WI38 (cell line): ENCODE results near the gene ACTA1.

Experiments used
- H3K4me3 ChIP-seq: 2 replicates; pipeline ENCODE4 v1.5.1; 2011; ENCODE audit warnings: low read depth, mild to moderate bottlenecking, control low read depth, low read length
- TF ChIP-seq, protein P1 (sequence below): IDR thresholded peaks from 2 replicates; pipeline ENCODE4 v1.5.1; 2012; ENCODE audit warnings: low read depth, mild to moderate bottlenecking, control low read depth, low read length

The ACTA1 gene

DNA sequence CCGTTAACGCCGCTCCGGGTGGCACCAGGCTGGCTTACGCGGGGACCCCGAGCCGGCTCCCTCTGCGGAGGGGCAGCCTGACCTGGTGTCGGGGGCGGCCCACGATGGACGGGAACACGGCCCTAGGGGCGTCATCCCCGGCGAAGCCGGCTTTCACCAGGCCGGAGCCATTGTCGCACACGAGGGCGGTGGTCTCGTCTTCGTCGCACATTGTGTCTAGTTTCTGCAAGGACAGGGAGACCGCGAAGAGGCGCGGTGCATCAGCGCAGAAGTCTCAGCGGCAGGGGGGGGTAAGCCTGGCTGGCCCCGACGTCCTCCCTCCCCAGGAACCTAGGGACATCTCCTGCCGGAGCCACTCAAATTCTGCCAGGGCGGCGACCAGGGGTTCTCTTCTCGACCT is 989 bp downstream of the ACTA1 start:
- H3K4me3 ChIP-seq, result no peak overlapping the region
- TF ChIP-seq, protein P1, sequence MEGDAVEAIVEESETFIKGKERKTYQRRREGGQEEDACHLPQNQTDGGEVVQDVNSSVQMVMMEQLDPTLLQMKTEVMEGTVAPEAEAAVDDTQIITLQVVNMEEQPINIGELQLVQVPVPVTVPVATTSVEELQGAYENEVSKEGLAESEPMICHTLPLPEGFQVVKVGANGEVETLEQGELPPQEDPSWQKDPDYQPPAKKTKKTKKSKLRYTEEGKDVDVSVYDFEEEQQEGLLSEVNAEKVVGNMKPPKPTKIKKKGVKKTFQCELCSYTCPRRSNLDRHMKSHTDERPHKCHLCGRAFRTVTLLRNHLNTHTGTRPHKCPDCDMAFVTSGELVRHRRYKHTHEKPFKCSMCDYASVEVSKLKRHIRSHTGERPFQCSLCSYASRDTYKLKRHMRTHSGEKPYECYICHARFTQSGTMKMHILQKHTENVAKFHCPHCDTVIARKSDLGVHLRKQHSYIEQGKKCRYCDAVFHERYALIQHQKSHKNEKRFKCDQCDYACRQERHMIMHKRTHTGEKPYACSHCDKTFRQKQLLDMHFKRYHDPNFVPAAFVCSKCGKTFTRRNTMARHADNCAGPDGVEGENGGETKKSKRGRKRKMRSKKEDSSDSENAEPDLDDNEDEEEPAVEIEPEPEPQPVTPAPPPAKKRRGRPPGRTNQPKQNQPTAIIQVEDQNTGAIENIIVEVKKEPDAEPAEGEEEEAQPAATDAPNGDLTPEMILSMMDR, result no peak

- TF ChIP-seq, protein P1, result no peak
- H3K4me3 ChIP-seq, result no peak overlapping the region
Measured at GRCh38 chr1:229432116-229432461, 1.8 kb downstream of the ACTA1 start.

DNA sequence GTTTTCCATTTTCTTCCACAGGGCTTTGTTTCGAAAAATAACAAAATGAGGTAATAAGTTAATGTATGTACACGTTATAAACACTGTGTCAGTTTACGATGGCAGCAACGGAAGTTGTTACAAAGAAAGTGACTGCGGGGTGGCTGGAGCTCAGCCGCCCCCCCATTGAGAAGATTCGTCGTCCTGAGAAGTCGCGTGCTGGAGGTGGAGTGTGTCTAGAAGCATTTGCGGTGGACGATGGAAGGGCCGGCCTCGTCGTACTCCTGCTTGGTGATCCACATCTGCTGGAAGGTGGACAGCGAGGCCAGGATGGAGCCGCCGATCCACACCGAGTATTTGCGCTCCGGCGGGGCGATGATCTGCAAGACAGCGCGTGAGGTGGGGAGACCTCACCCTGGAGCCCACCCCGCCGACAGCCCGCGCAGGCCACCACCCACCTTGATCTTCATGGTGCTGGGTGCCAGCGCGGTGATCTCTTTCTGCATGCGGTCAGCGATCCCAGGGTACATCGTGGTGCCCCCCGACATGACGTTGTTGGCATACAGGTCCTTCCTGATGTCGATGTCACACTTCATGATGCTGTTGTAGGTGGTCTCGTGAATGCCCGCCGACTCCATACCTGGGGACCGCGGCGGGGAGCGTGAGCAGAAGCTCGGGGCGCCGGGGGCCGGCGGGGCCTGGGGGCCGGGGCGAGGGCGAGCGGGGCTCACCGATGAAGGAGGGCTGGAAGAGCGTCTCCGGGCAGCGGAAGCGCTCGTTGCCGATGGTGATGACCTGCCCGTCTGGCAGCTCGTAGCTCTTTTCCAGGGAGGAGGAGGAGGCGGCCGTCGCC is 2.4 kb downstream of the ACTA1 start:
- H3K4me3 ChIP-seq, result no peak overlapping the region
- TF ChIP-seq, protein P1, result no peak

- TF ChIP-seq, protein P1, result no peak
- H3K4me3 ChIP-seq, result no peak overlapping the region
Measured at GRCh38 chr1:229430761-229431283, 3.1 kb downstream of the ACTA1 start.

- TF ChIP-seq, protein P1, result no peak
- no peak overlapping the region for H3K4me3 ChIP-seq
Measured at GRCh38 chr1:229428256-229428655, 5.6 kb downstream of the ACTA1 start.

GRCh38 chr1:229427572-229427971 is 6.3 kb downstream of the ACTA1 start:
- TF ChIP-seq, protein P1, result no peak
- no peak overlapping the region for H3K4me3 ChIP-seq

- TF ChIP-seq, protein P1, result no peak
- no peak overlapping the region for H3K4me3 ChIP-seq
Measured at GRCh38 chr1:229425564-229426159, 8.2 kb downstream of the ACTA1 start.
